HuH-7 (cell line): Measurements from ENCODE around the gene CHAF1A.

ENCODE experiments used
- DNase-seq: peaks from one replicate; pipeline ENCODE4 v3.0.0; 2011; ENCODE audit warnings: low spot score

CHAF1A gene

DNA sequence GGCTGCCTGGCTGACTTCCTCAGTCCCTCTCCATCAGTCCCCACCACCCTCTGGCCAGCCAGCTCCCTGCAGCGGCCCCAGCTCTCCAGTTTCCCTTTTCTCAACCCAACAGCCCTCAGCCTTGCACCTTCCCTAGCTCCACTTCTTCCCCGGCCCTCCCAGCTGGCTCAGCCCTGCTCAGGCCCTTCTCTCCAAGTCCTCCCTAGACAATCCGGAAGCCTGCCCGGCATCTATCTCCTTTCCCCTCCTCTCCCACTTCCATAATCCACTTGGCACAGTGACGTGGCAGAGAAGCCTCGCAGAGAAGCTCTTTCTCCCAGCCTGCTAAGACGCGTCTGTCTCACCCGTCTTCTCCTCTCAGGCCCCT lies 54.0 kb downstream of the CHAF1A start:
- no peak for DNase-seq

GRCh38 chr19:4456843-4457653 lies 54.6 kb downstream of the CHAF1A start:
- DNase-seq, result peak; percentile 71

DNA sequence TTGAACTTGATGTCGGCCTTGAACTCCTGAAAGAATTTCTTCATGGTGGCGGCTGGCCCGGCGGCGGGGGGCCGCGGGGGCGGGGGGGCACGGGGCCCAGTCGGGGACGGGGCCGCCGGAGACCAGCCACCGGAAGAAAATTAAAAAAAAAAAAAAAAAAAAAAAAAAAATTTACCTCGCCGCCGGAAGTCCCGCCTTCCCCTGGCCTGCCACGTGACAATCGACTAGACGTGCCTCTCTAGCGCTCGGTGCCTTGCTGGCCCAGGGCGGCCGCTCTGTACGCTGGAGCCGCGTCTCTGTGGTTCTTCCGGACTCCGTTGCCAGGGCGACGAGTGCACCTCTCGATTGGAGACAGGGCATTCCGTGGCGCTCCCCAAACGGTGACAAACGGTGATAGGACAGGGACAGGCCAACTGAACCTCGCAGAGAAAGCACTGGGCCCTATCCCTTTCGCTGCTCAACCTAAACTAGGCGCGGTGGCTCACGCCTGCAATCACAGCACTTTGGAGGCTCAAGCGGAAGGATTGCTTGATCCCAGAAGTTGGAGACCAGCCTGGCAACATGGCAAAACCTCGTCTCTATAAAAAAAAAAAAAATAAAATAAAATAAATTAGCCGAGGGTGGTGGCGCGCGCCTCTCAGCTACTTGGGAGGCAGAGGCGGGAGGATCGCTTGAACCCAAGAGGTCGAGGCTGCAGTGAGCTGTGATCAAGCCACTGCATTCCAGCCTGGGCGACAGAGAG lies 55.4 kb downstream of the CHAF1A start, which contains the start of gene UBXN6:
Gene UBXN6, minus strand, starts transcription at position 141 of the 742 bp plus-strand sequence. Its CDS starts 97 bp downstream, at position 44.
- peak; percentile 91 for DNase-seq

GRCh38 chr19:4464815-4465581 lies 62.6 kb downstream of the CHAF1A start:
- no peak for DNase-seq

DNA sequence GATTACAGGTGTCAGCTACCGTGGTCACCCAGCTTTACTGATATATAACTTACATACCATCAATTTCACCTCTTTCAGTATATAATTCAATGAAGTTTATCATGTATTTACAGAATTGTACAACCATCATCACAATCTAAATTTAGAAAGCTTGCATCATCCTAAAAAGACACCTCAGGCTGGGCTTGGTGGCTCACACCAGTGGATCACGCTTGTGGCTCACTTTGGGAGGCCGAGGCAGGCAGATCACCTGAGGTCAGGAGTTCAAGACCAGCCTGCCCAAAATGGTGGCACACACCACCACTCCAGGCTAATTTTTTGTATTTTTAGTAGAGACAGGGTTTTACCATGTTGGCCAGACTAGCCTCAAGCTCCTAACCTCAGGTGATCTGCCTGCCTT lies 65.4 kb downstream of the CHAF1A start:
- DNase-seq, result no peak

DNA sequence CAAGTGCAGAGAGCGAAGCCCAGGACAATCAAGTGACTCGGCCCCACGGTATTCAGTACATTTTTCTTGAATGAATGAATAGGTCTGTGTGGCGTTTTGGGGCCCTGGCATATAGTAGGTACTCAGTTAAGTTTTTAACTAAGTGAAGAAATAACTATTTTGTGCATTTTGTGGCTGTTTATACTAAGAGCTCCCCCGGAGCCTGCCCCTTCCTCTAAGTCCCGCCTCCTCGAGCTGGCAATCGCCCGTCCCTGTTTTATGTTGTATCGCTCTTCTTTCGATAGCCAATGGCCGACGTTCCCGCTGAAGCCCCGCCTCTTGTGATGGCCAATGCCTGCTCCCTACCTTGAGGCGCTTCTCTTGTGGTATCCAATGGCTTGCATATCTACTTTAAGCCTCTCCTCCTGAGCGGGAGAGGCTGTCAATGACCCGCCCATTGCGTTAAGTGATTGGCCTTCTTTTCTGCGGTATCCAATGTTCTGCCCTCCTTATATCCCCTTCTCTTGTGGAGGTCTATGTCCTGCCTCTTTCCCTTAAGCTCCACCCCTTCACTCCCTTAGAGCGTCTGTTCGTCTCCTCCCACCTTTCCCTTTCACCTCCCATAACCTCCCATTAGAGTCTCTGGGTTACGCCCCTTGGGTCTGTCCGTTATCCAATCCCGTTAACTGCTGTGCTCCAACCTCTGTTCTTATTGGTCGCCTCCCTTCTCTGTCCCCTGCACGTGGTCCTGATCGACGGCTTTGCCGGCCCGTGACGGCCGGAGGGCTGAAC lies 69.1 kb downstream of the CHAF1A start:
- DNase-seq, result peak; percentile 97

DNA sequence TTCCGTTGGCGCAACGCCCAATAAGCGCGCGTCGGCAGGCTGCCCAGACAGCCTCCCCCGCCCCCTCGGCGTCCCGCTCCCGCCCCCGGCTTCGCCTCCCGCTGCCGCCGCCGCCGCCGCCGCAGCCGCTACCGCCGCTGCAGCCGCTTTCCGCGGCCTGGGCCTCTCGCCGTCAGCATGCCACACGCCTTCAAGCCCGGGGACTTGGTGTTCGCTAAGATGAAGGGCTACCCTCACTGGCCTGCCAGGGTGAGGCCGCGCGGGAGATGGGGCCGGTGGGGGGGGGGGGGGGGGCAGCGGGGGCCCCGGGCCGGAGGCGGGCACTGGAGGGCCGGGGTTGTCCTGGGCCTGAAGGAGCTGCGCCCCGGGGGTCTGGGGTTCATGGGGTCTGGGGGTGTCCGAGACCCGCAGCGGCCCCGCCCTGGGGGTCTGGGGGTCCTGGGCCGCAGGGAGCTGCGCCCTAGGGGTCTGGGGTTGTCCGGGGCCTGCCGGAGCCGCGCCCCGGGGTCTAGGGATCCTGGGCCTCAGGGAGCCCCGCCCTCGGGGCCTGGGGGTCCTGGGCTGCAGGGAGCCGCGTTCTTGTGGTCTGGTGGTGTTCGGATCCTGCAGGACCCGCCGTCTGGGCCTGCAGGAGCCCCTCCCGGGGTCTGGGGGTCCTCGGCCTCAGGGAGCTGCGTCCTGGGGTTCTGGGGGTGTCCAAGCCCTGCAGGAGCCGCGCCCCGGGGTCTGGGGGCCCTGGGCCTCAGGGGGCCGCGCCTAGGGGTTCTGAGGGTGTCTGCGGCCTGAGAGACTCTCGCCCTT lies 69.9 kb downstream of the CHAF1A start, which contains the start of gene HDGFL2:
Gene HDGFL2, plus strand, starts transcription at position 124 of the 801 bp plus-strand sequence. Its CDS starts 54 bp downstream, at position 178.
- DNase-seq, result no peak

- no peak for DNase-seq
Observed at GRCh38 chr19:4473011-4473762, 70.7 kb downstream of the CHAF1A start.

DNA sequence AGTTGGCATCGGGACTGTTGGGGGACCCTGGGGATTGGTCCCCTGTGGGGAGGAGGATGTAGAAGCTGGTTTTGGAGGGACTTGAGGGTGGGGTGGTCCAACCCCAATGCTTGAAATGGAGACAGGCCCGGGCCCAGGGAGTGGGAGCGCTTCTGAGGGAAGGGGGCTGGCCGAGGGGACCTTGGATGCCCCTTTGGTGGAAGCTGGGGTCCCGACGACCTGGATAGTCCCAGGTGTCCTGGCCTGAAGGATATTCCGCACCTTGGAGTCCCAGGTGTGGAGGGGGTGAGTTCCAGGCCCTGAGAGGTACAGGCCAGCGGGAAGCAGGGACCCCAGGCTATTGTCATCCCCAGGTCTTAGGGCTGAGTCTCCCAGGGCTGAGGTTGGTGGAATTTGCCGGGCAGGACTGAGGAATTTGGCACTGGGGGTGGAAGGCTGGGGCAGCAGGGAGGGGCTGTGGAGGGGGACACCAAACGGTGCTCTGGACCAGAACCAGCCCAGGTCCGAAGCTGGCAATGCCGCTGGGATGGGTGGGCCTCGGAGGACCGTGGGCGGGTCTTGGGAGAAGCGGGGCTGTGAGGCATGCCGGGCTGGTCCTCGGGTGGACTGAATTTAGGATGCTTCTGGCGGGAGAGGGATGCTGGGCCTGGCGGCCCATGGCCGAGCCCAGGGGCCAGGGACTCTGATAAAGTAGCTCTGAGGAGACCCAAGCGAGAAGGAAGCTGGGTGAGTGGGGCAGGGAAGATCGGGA lies 71.5 kb downstream of the CHAF1A start:
- DNase-seq, result no peak

- no peak for DNase-seq
Observed at GRCh38 chr19:4474514-4475022, 72.1 kb downstream of the CHAF1A start.

- DNase-seq, result no peak
Observed at GRCh38 chr19:4477034-4477801, 74.8 kb downstream of the CHAF1A start.

DNA sequence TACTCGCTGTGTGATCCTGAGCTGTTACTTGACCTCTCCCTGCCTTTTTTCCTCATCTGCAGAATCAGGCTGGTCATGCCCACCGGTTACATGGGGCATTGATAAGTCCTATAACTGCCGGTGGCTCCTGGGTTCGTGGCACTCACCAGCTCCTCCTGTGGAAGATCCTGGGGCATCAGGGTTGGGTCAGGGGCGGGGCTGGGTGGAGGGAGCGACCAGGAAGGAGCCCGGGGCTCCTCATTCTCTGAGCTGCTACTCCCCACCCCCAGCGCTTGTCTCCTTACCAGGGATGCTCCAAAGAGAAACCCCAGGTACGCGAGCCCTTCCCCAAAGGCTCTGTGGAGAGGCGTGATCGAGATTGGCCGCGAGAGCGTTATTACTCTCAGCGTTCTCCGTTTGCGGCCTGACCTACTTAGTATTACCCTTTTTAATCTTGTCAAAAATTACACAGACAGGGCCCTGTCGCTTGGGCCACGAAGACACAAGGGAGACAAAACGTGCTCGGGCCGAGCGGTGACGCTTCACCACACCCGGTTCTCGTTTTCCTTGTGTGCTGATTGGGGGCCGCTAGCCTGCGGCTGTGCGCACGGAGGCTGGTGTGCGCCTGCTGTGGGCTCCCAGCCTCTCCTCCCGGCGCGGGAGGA lies 80.4 kb downstream of the CHAF1A start:
- DNase-seq, result no peak

GRCh38 chr19:4483385-4483784 lies 80.9 kb downstream of the CHAF1A start:
- DNase-seq, result no peak

DNA sequence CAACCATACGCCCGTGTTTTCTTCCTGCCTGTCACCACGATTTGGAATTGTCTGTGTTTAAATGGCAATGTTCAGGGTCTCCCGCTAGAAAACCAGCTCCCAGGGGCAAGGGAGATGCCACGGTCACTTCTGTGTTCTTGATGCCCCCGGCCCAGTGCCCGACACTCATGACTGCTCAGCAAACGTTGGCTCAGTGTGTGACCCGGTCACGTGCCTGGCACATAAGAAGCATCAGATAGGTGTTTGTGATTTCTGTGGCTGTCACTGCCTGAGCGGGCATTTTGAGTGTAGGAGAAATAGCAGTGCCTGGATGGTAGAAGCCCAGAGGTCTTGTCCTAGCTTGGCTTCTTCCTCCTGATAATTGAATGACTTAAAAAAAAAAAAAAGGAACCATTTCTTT lies 85.1 kb downstream of the CHAF1A start:
- DNase-seq, result no peak

- no peak for DNase-seq
Observed at GRCh38 chr19:4488496-4488895, 86.1 kb downstream of the CHAF1A start.

- DNase-seq, result no peak
Observed at GRCh38 chr19:4491446-4491845, 89.0 kb downstream of the CHAF1A start.

- no peak for DNase-seq
Observed at GRCh38 chr19:4492337-4493103, 90.1 kb downstream of the CHAF1A start.
